ENCODE data around the gene CAMK1D. TPM values are rescaled to one million over a fixed set of nuclear protein-coding genes. Genes with fewer than 3 reads are reported as not detected.
"Not testable (repeated sequence)": the region's sequence is repeated elsewhere in the genome, so short reads cannot be mapped to it uniquely, and the experiment has no call there.

The CAMK1D gene
- total and polyA plus RNA-seq, 9 donors = 1.9 to 7.4 (median 3.9) TPM

- WGBS (ENCODE audit: insufficient coverage) = 92% methylated on average over 1 of the region's 3 CpGs
- H3K27me3 ChIP-seq (ENCODE audit: control insufficient read depth, insufficient read depth, low read length) = no peaks in the 10 kb centered on the region
Measured at GRCh38 chr10:12801214-12802087, 452.1 kb downstream of the CAMK1D start.

GRCh38 chr10:12803776-12804175 lies 454.4 kb downstream of the CAMK1D start:
- no peak overlapping the region for H3K4me3 ChIP-seq (ENCODE audit: low read length)

More at GRCh38 chr10:12801214-12802087, 452.1 kb downstream of the CAMK1D start:
- no peak overlapping the region for H3K4me3 ChIP-seq (ENCODE audit: low read length)
- H3K27ac ChIP-seq (ENCODE audit: low read length) = no peak overlapping the region
- no peak for DNase-seq
- H3K9me3 ChIP-seq (replicated peaks; ENCODE audit: control insufficient read depth, low read depth, low read length) = no peaks in the 10 kb centered on the region
- H3K4me1 ChIP-seq (ENCODE audit: control insufficient read depth, insufficient read depth, low read length) = peaks cover 38% of the 10 kb centered on the region
- no peaks in the 10 kb centered on the region for H3K36me3 ChIP-seq (ENCODE audit: control insufficient read depth, insufficient read depth, low read length)

GRCh38 chr10:12806228-12807095 lies 457.1 kb downstream of the CAMK1D start:
- peak; percentile 48 for DNase-seq

More at GRCh38 chr10:12803776-12804175, 454.4 kb downstream of the CAMK1D start:
- no peak for DNase-seq
- H3K27me3 ChIP-seq (ENCODE audit: control insufficient read depth, insufficient read depth, low read length) = no peaks in the 10 kb centered on the region
- no peaks in the 10 kb centered on the region for H3K36me3 ChIP-seq (ENCODE audit: control insufficient read depth, insufficient read depth, low read length)
- H3K27ac ChIP-seq (ENCODE audit: low read length) = no peak overlapping the region
- no peaks in the 10 kb centered on the region for H3K9me3 ChIP-seq (replicated peaks; ENCODE audit: control insufficient read depth, low read depth, low read length)
- WGBS (ENCODE audit: insufficient coverage) = 17% methylated on average over 1 of the region's 4 CpGs
- H3K4me1 ChIP-seq (ENCODE audit: control insufficient read depth, insufficient read depth, low read length) = peaks cover 44% of the 10 kb centered on the region

GRCh38 chr10:12807096-12807755 lies 457.9 kb downstream of the CAMK1D start:
- no peaks in the 10 kb centered on the region for H3K9me3 ChIP-seq (replicated peaks; ENCODE audit: control insufficient read depth, low read depth, low read length)
- no peaks in the 10 kb centered on the region for H3K36me3 ChIP-seq (ENCODE audit: control insufficient read depth, insufficient read depth, low read length)
- H3K27ac ChIP-seq (ENCODE audit: low read length) = no peak overlapping the region
- WGBS (ENCODE audit: insufficient coverage) = 80% methylated on average over 2 of the region's 10 CpGs
- no peaks in the 10 kb centered on the region for H3K27me3 ChIP-seq (ENCODE audit: control insufficient read depth, insufficient read depth, low read length)
- H3K4me3 ChIP-seq (ENCODE audit: low read length) = no peak overlapping the region
- peaks cover 40% of the 10 kb centered on the region for H3K4me1 ChIP-seq (ENCODE audit: control insufficient read depth, insufficient read depth, low read length)
- no peak for DNase-seq

More at GRCh38 chr10:12806228-12807095, 457.1 kb downstream of the CAMK1D start:
- peak overlapping the region; percentile 51 for H3K27ac ChIP-seq (ENCODE audit: low read length)
- H3K4me3 ChIP-seq (ENCODE audit: low read length) = no peak overlapping the region
- 71% methylated on average over 9 of the region's 12 CpGs for WGBS (ENCODE audit: insufficient coverage)
- H3K4me1 ChIP-seq (ENCODE audit: control insufficient read depth, insufficient read depth, low read length) = peaks cover 37% of the 10 kb centered on the region
- H3K9me3 ChIP-seq (replicated peaks; ENCODE audit: control insufficient read depth, low read depth, low read length) = no peaks in the 10 kb centered on the region
- H3K27me3 ChIP-seq (ENCODE audit: control insufficient read depth, insufficient read depth, low read length) = no peaks in the 10 kb centered on the region
- H3K36me3 ChIP-seq (ENCODE audit: control insufficient read depth, insufficient read depth, low read length) = no peaks in the 10 kb centered on the region

GRCh38 chr10:12808014-12808613 lies 458.8 kb downstream of the CAMK1D start:
- no peaks in the 10 kb centered on the region for H3K36me3 ChIP-seq (ENCODE audit: control insufficient read depth, insufficient read depth, low read length)
- WGBS (ENCODE audit: insufficient coverage) = 86% methylated on average over 11 of the region's 11 CpGs
- no peak overlapping the region for H3K27ac ChIP-seq (ENCODE audit: low read length)
- DNase-seq = no peak
- H3K9me3 ChIP-seq (replicated peaks; ENCODE audit: control insufficient read depth, low read depth, low read length) = no peaks in the 10 kb centered on the region
- H3K4me3 ChIP-seq (ENCODE audit: low read length) = no peak overlapping the region
- H3K4me1 ChIP-seq (ENCODE audit: control insufficient read depth, insufficient read depth, low read length) = peaks cover 39% of the 10 kb centered on the region
- H3K27me3 ChIP-seq (ENCODE audit: control insufficient read depth, insufficient read depth, low read length) = no peaks in the 10 kb centered on the region

- DNase-seq; H3K27ac ChIP-seq (ENCODE audit: low read length); H3K4me3 ChIP-seq (ENCODE audit: low read length); H3K27me3 ChIP-seq (ENCODE audit: control insufficient read depth, insufficient read depth, low read length); H3K9me3 ChIP-seq (replicated peaks; ENCODE audit: control insufficient read depth, low read depth, low read length); H3K36me3 ChIP-seq (ENCODE audit: control insufficient read depth, insufficient read depth, low read length): not testable (repeated sequence)
- H3K4me1 ChIP-seq (ENCODE audit: control insufficient read depth, insufficient read depth, low read length) = peaks cover 32% of the 10 kb centered on the region
- 95% methylated on average over 4 of the region's 6 CpGs for WGBS (ENCODE audit: insufficient coverage)
Measured at GRCh38 chr10:12810046-12810445, 460.7 kb downstream of the CAMK1D start.

- peak; percentile 63 for DNase-seq
Measured at GRCh38 chr10:12811826-12812225, 462.5 kb downstream of the CAMK1D start.

GRCh38 chr10:12812571-12812970 lies 463.2 kb downstream of the CAMK1D start:
- no peaks in the 10 kb centered on the region for H3K36me3 ChIP-seq (ENCODE audit: control insufficient read depth, insufficient read depth, low read length)
- no peaks in the 10 kb centered on the region for H3K27me3 ChIP-seq (ENCODE audit: control insufficient read depth, insufficient read depth, low read length)
- no peak overlapping the region for H3K4me3 ChIP-seq (ENCODE audit: low read length)
- DNase-seq = peak; percentile 60
- peaks cover 12% of the 10 kb centered on the region for H3K4me1 ChIP-seq (ENCODE audit: control insufficient read depth, insufficient read depth, low read length)
- H3K27ac ChIP-seq (ENCODE audit: low read length) = no peak overlapping the region
- H3K9me3 ChIP-seq (replicated peaks; ENCODE audit: control insufficient read depth, low read depth, low read length) = peaks cover 4% of the 10 kb centered on the region
- WGBS (ENCODE audit: insufficient coverage) = 80% methylated on average over 7 of the region's 10 CpGs

More at GRCh38 chr10:12811826-12812225, 462.5 kb downstream of the CAMK1D start:
- no peaks in the 10 kb centered on the region for H3K36me3 ChIP-seq (ENCODE audit: control insufficient read depth, insufficient read depth, low read length)
- H3K4me3 ChIP-seq (ENCODE audit: low read length) = no peak overlapping the region
- peaks cover 19% of the 10 kb centered on the region for H3K4me1 ChIP-seq (ENCODE audit: control insufficient read depth, insufficient read depth, low read length)
- peak overlapping the region; percentile 66 for H3K27ac ChIP-seq (ENCODE audit: low read length)
- WGBS (ENCODE audit: insufficient coverage) = 32% methylated on average over 7 of the region's 14 CpGs
- H3K27me3 ChIP-seq (ENCODE audit: control insufficient read depth, insufficient read depth, low read length) = no peaks in the 10 kb centered on the region
- H3K9me3 ChIP-seq (replicated peaks; ENCODE audit: control insufficient read depth, low read depth, low read length) = peaks cover 4% of the 10 kb centered on the region

GRCh38 chr10:12814166-12814565 lies 464.8 kb downstream of the CAMK1D start:
- no peaks in the 10 kb centered on the region for H3K27me3 ChIP-seq (ENCODE audit: control insufficient read depth, insufficient read depth, low read length)
- H3K36me3 ChIP-seq (ENCODE audit: control insufficient read depth, insufficient read depth, low read length) = no peaks in the 10 kb centered on the region
- no peak overlapping the region for H3K4me3 ChIP-seq (ENCODE audit: low read length)
- H3K9me3 ChIP-seq (replicated peaks; ENCODE audit: control insufficient read depth, low read depth, low read length) = peaks cover 4% of the 10 kb centered on the region
- WGBS (ENCODE audit: insufficient coverage) = 98% methylated on average over 9 of the region's 9 CpGs
- H3K27ac ChIP-seq (ENCODE audit: low read length) = no peak overlapping the region
- H3K4me1 ChIP-seq (ENCODE audit: control insufficient read depth, insufficient read depth, low read length) = peaks cover 7% of the 10 kb centered on the region
- DNase-seq = no peak
